HCT116 (cell line): ENCODE results near the gene AURKAIP1. TPM values are rescaled to one million over a fixed set of nuclear protein-coding genes. Genes with fewer than 3 reads are reported as not detected.

Experiments
- ATAC-seq: fragments of 200-7000 bp; cut with Tn5 transposase; 2 replicates; pipeline ENCODE4 v1.9.1; 2020; ENCODE audit warnings: mild to moderate bottlenecking, moderate library complexity
- BruUV-seq: library from RNA; stranded (reverse); fragments of 400-500 nt; replicated peaks from 2 replicates; lab custom pipeline; 2021; lab: Mats Ljungman, UMichigan
- CTCF ChIA-PET: fragments of 300-600 bp; sonication (Branson Sonifier 250); formaldehyde crosslinking; loops from one replicate; lab custom pipeline; 2021; ENCODE audit warnings: antibody characterized with exemption; lab: Charles Lee
- POLR2A ChIA-PET: fragments of 300-600, 350-600 bp; sonication (Branson Sonifier 250); formaldehyde crosslinking; loops from one replicate; lab custom pipeline; 2021; ENCODE audit warnings: antibody characterized with exemption; lab: Charles Lee
- RAD21 ChIA-PET, 2 experiments: fragments of 300-600 bp; sonication (Branson Sonifier 250); formaldehyde crosslinking; loops; one replicate each; lab custom pipeline; 2023; ENCODE audit warnings: low total read pairs in 2 of 2; ENCODE audit not compliant: uncharacterized antibody in 2 of 2, unreplicated experiment in 2 of 2, low non-redundant PET in 1 of 2; lab: Charles Lee
- DNase-seq: peaks from one replicate; pipeline ENCODE4 v3.0.0-alpha.2; 2010; ENCODE audit warnings: low read depth, low spot score
- H2AFZ ChIP-seq: fragments of 200-600 bp; shearing (Covaris generic), sonication (generic); 2 replicates; pipeline ENCODE4 v1.6.1; 2017; ENCODE audit warnings: low read depth, mixed run types, mixed read lengths, antibody characterized with exemption, low read length; ENCODE audit not compliant: poor library complexity, severe bottlenecking
- H3K27ac ChIP-seq: 2 replicates; pipeline ENCODE4 v1.5.1; 2012; ENCODE audit warnings: low read depth, low read length
- H3K27me3 ChIP-seq: fragments of 200-600 bp; sonication (generic); 2 replicates; pipeline ENCODE4 v1.6.1; 2016; ENCODE audit warnings: mixed run types, low read length, mixed read lengths; ENCODE audit not compliant: insufficient read depth
- H3K36me3 ChIP-seq, 2 experiments: fragments of 200-500 bp in 1 of 2; fragments of 200-600 bp in 1 of 2; sonication (Bioruptor generic) in 1 of 2; sonication (generic) in 1 of 2; 2 replicates each; pipeline versions ENCODE4 v1.5.1 to v1.6.1; 2014 to 2016; ENCODE audit warnings: low read length in 2 of 2, inconsistent platforms in 1 of 2, mixed read lengths in 1 of 2, mixed run types in 1 of 2; ENCODE audit not compliant: insufficient read depth in 2 of 2, control insufficient read depth in 1 of 2
- H3K4me1 ChIP-seq, 2 experiments: fragments of 200-600 bp in 1 of 2; sonication (generic) in 1 of 2; 2 replicates each; pipeline versions ENCODE4 v1.5.1 to v1.6.1; 2012 to 2017; ENCODE audit warnings: low read length in 2 of 2, inconsistent platforms in 1 of 2, mild to moderate bottlenecking in 1 of 2, mixed read lengths in 1 of 2, mixed run types in 1 of 2, moderate library complexity in 1 of 2; ENCODE audit not compliant: insufficient read depth in 2 of 2, control insufficient read depth in 1 of 2
- H3K4me2 ChIP-seq: fragments of 200-600 bp; sonication (generic); 2 replicates; pipeline ENCODE4 v1.6.1; 2017; ENCODE audit warnings: mixed run types, low read length, mixed read lengths
- H3K4me3 ChIP-seq, 2 experiments: fragments of 200-600 bp in 1 of 2; sonication (generic) in 1 of 2; replicated peaks in 1 of 2; 2 replicates each; pipeline ENCODE4 v1.5.1; 2011 to 2016; ENCODE audit warnings: low read length in 2 of 2, control low read depth in 1 of 2, low read depth in 1 of 2, mild to moderate bottlenecking in 1 of 2, mixed read lengths in 1 of 2, mixed run types in 1 of 2
- H3K79me2 ChIP-seq: fragments of 200-600 bp; sonication (generic); 2 replicates; pipeline ENCODE4 v1.6.1; 2017; ENCODE audit warnings: mild to moderate bottlenecking, mixed run types, low read length, moderate library complexity, mixed read lengths; ENCODE audit not compliant: insufficient read depth
- H3K9ac ChIP-seq: fragments of 200-600 bp; sonication (generic); 2 replicates; pipeline ENCODE4 v1.6.1; 2016; ENCODE audit warnings: low read length, mixed read lengths
- H3K9me2 ChIP-seq: fragments of 200-600 bp; sonication (generic), shearing (Covaris generic); 2 replicates; pipeline ENCODE4 v1.6.1; 2017; ENCODE audit warnings: mixed run types, mild to moderate bottlenecking, moderate library complexity; ENCODE audit not compliant: insufficient read depth
- H3K9me3 ChIP-seq, 2 experiments: fragments of 200-500 bp in 1 of 2; fragments of 200-600 bp in 1 of 2; sonication (Bioruptor generic) in 1 of 2; sonication (generic) in 1 of 2; 2 replicates each; pipeline ENCODE4 v1.6.1; 2014 to 2017; ENCODE audit warnings: low read length in 2 of 2, mixed read lengths in 2 of 2, inconsistent platforms in 1 of 2, low read depth in 1 of 2, mild to moderate bottlenecking in 1 of 2, mixed run types in 1 of 2, moderate library complexity in 1 of 2; ENCODE audit not compliant: control insufficient read depth in 1 of 2, insufficient read depth in 1 of 2
- H4K20me1 ChIP-seq: fragments of 200-600 bp; sonication (generic), shearing (Covaris generic); 2 replicates; pipeline ENCODE4 v1.6.1; 2017; ENCODE audit warnings: mixed run types, mild to moderate bottlenecking, moderate library complexity; ENCODE audit not compliant: insufficient read depth
- ATF3 ChIP-seq: IDR thresholded peaks from 2 replicates; pipeline ENCODE4 v1.6.1; 2012
- CEBPB ChIP-seq: IDR thresholded peaks from 2 replicates; pipeline ENCODE4 v1.6.1; 2012; ENCODE audit warnings: low read depth
- CTCF ChIP-seq, 3 experiments: fragments of 200-600 bp in 1 of 3; sonication (generic) in 1 of 3; IDR thresholded peaks in 2 of 3; conservative IDR thresholded peaks in 1 of 3; 2 replicates each; pipeline ENCODE4 v1.5.1; 2012 to 2017; ENCODE audit warnings: low read depth in 2 of 3, low read length in 2 of 3, antibody characterized with exemption in 1 of 3, borderline replicate concordance in 1 of 3, control low read depth in 1 of 3, mild to moderate bottlenecking in 1 of 3, mixed read lengths in 1 of 3, mixed run types in 1 of 3, moderate library complexity in 1 of 3; ENCODE audit not compliant: insufficient read depth in 1 of 3
- EGR1 ChIP-seq: IDR thresholded peaks from 2 replicates; pipeline ENCODE4 v1.6.1; 2012; ENCODE audit warnings: low read depth
- ELF1 ChIP-seq: IDR thresholded peaks from 2 replicates; pipeline ENCODE4 v1.6.1; 2012; ENCODE audit warnings: low read depth, borderline replicate concordance
- EZH2 ChIP-seq: fragments of 200-600 bp; sonication (generic); IDR thresholded peaks from 2 replicates; pipeline ENCODE4 v1.6.1; 2017; ENCODE audit warnings: antibody characterized with exemption, mixed run types
- EZH2phosphoT487 ChIP-seq: fragments of 200-600 bp; IDR thresholded peaks from 2 replicates; pipeline ENCODE4 v1.6.1; 2018; ENCODE audit warnings: antibody characterized with exemption, borderline replicate concordance
- FOSL1 ChIP-seq: IDR thresholded peaks from 2 replicates; pipeline ENCODE4 v1.6.1; 2012; ENCODE audit warnings: low read depth
- JUND ChIP-seq: IDR thresholded peaks from 2 replicates; pipeline ENCODE4 v1.6.1; 2012
- MAX ChIP-seq: IDR thresholded peaks from 2 replicates; pipeline ENCODE4 v1.6.1; 2012
- RAD21 ChIP-seq: IDR thresholded peaks from 2 replicates; pipeline ENCODE4 v1.6.1; 2012; ENCODE audit warnings: low read depth, mild to moderate bottlenecking
- REST ChIP-seq: IDR thresholded peaks from 2 replicates; pipeline ENCODE4 v1.6.1; 2012; ENCODE audit warnings: low read depth
- SIN3A ChIP-seq: IDR thresholded peaks from 2 replicates; pipeline ENCODE4 v1.6.1; 2012; ENCODE audit warnings: low read depth
- SRF ChIP-seq: IDR thresholded peaks from 2 replicates; pipeline ENCODE4 v1.6.1; 2012; ENCODE audit warnings: low read depth
- TCF7L2 ChIP-seq: IDR thresholded peaks from 2 replicates; pipeline ENCODE4 v1.7.0; 2011; ENCODE audit warnings: borderline replicate concordance, inconsistent platforms; ENCODE audit not compliant: insufficient read depth, insufficient read length; ENCODE audit errors: extremely low read depth
- YY1 ChIP-seq: IDR thresholded peaks from 2 replicates; pipeline ENCODE4 v1.6.1; 2011; ENCODE audit warnings: low read length, low read depth, moderate library complexity, mild to moderate bottlenecking; ENCODE audit not compliant: insufficient replicate concordance; ENCODE audit errors: extremely low read depth
- ZBTB33 ChIP-seq: IDR thresholded peaks from 2 replicates; pipeline ENCODE4 v1.6.1; 2011; ENCODE audit warnings: mild to moderate bottlenecking, low read length, moderate library complexity; ENCODE audit not compliant: insufficient replicate concordance; ENCODE audit errors: extremely low read depth
- ZFX ChIP-seq: fragments of 450-650 bp; IDR thresholded peaks from 2 replicates; pipeline ENCODE4 v1.6.1; 2017
- intact Hi-C: fragments of 100-400 bp; cut with micrococcal nuclease; formaldehyde crosslinking; loops from 2 replicates; pipeline ENCODE4 v1.10.0; 2022
- total RNA-seq: library from RNA; stranded (reverse); gene quantifications from one replicate; pipeline ENCODE4 v1.2.1, GENCODE V29; 2021; ENCODE audit not compliant: unreplicated experiment

The AURKAIP1 gene
- total RNA-seq, 1 experiment from 2014 or later = 200 TPM

- no peak overlapping the region; a peak in 1 of 4 replicates for H3K4me3 ChIP-seq
- H3K36me3 ChIP-seq = no peaks in the 10 kb centered on the region
- CTCF ChIA-PET = no interaction called here
- TF ChIP-seq TCF7L2 (no peak), FOSL1 (no peak), JUND (no peak), ZBTB33 (no peak), MAX (no peak), SIN3A (no peak), EGR1 (no peak), CEBPB (no peak), ELF1 (no peak), YY1 (no peak), SRF (no peak), EZH2phosphoT487 (no peak), REST (no peak), ZFX (no peak), EZH2 (no peak), ATF3 (no peak), CTCF (IDR thresholded peaks at IDR 0.05 in 2 of 3, conservative IDR thresholded peaks at IDR 0.05 in 1 of 3; ENCODE audit: borderline replicate concordance in 1 of 3, insufficient read depth in 1 of 3, low read depth in 2 of 3, low read length in 2 of 3) (no peak), RAD21 (no peak)
- no peak overlapping the region for H2AFZ ChIP-seq
- POLR2A ChIA-PET = no interaction called here
- peaks cover 21% of the 10 kb centered on the region for H3K79me2 ChIP-seq
- no peaks in the 10 kb centered on the region for H3K9me2 ChIP-seq
- H3K9ac ChIP-seq = no peak overlapping the region
- H3K4me2 ChIP-seq = peak overlapping the region; percentile 49
- peak overlapping the region; percentile 18; the same call in 1 of the 2 replicates for H3K27ac ChIP-seq
- RAD21 ChIA-PET = no interaction called here
- no peaks in the 10 kb centered on the region for H3K9me3 ChIP-seq
- BruUV-seq = no TSS peak
- intact Hi-C loops = no loop called here
- DNase-seq (no peak), ATAC-seq (no peak)
- no peaks in the 10 kb centered on the region for H4K20me1 ChIP-seq
- H3K27me3 ChIP-seq = no peaks in the 10 kb centered on the region
- peaks cover 18 to 52% of the 10 kb centered on the region in 2 experiments for H3K4me1 ChIP-seq
These were observed 23.2 kb downstream of the AURKAIP1 start for GRCh38 chr1:1351511-1352427.
